ENCODE results near the gene SPIRE2.
"Not testable (repeated sequence)": the region's sequence is repeated elsewhere in the genome, so short reads cannot be mapped to it uniquely, and the experiment has no call there.

- not testable (repeated sequence) for TF ChIP-seq EZH2 (IDR thresholded peaks at IDR 0.05; ENCODE audit: insufficient read depth, poor library complexity, severe bottlenecking); EZH2phosphoT487 (IDR thresholded peaks at IDR 0.05; ENCODE audit: insufficient read depth, low read depth)
Measured at GRCh38 chr16:89819448-89819847, 8.8 kb upstream of the SPIRE2 start.
